GM12878 (cell line): ENCODE measurements around the gene ZNF652. TPM values are rescaled to one million over a fixed set of nuclear protein-coding genes. Genes with fewer than 3 reads are reported as not detected.

Source experiments
- ATAC-seq: fragments of 200-7000 bp; cut with Tn5 transposase; 3 replicates; pipeline ENCODE4 v1.9.1; 2020; ENCODE audit warnings: mild to moderate bottlenecking, moderate library complexity
- BruUV-seq: library from RNA; stranded (reverse); fragments of 400-500 nt; replicated peaks from 2 replicates; lab custom pipeline; 2021; lab: Mats Ljungman, UMichigan
- CTCF ChIA-PET: fragments of 300-600 bp; sonication (Branson Sonifier 250); formaldehyde crosslinking; extraction: SDS; loops from one replicate; lab custom pipeline; 2021; ENCODE audit warnings: inconsistent platforms; lab: Yijun Ruan, JAX
- POLR2A ChIA-PET: fragments of 350-600 bp; formaldehyde crosslinking; extraction: SDS; loops from one replicate; lab custom pipeline; 2021; ENCODE audit warnings: inconsistent platforms; lab: Charles Lee
- RAD21 ChIA-PET: fragments of 300-600 bp; sonication (Branson Sonifier 250); formaldehyde crosslinking; loops from one replicate; lab custom pipeline; 2023; ENCODE audit warnings: antibody characterized with exemption; ENCODE audit not compliant: unreplicated experiment; lab: Charles Lee
- SMC1A ChIA-PET: fragments of 300-600 bp; sonication (Branson Sonifier 250); formaldehyde crosslinking; loops from one replicate; lab custom pipeline; 2023; ENCODE audit not compliant: unreplicated experiment, uncharacterized antibody; lab: Charles Lee
- DNase-seq: peaks from one replicate; pipeline ENCODE4 v3.0.0-alpha.2; 2011; ENCODE audit warnings: low read depth, low spot score
- FAIRE-seq: peaks from 3 replicates; lab custom pipeline; 2011; peaks lifted over from hg19 to GRCh38; lab: Jason Lieb, UNC
- H2AFZ ChIP-seq: 2 replicates; pipeline ENCODE4 v1.6.0; 2011; ENCODE audit warnings: low read depth, low read length, control low read depth; ENCODE audit not compliant: control insufficient read depth
- H3K27ac ChIP-seq: 2 replicates; pipeline ENCODE4 v1.5.1; 2011; ENCODE audit warnings: control low read depth; ENCODE audit not compliant: control insufficient read depth, insufficient read depth
- H3K27me3 ChIP-seq, 2 experiments: replicated peaks in 1 of 2; 2 replicates each; pipeline versions ENCODE4 v1.6.0 to v1.6.1; 2011; ENCODE audit warnings: low read length in 1 of 2; ENCODE audit not compliant: control insufficient read depth in 2 of 2, insufficient read depth in 2 of 2
- H3K36me3 ChIP-seq, 2 experiments: 2 replicates each; pipeline ENCODE4 v1.5.1; 2011; ENCODE audit warnings: low read length in 1 of 2; ENCODE audit not compliant: control insufficient read depth in 2 of 2, insufficient read depth in 2 of 2
- H3K4me1 ChIP-seq: 2 replicates; pipeline ENCODE4 v1.6.1; 2011; ENCODE audit warnings: mild to moderate bottlenecking, low read length, moderate library complexity, mixed read lengths; ENCODE audit not compliant: control insufficient read depth, insufficient read depth
- H3K4me2 ChIP-seq: 2 replicates; pipeline ENCODE4 v1.6.0; 2011; ENCODE audit warnings: control low read depth; ENCODE audit not compliant: control insufficient read depth, insufficient read depth
- H3K4me3 ChIP-seq: fragments of 200-600 bp; sonication (generic); 2 replicates; pipeline ENCODE4 v1.5.1; 2016
- H3K79me2 ChIP-seq: 2 replicates; pipeline ENCODE4 v1.6.0; 2011; ENCODE audit warnings: low read length; ENCODE audit not compliant: control insufficient read depth, insufficient read depth
- H3K9ac ChIP-seq: 2 replicates; pipeline ENCODE4 v1.8.0; 2011; ENCODE audit warnings: low read length, control low read depth, mixed read lengths; ENCODE audit not compliant: control insufficient read depth, insufficient read depth
- H3K9me3 ChIP-seq: replicated peaks from 3 replicates; pipeline ENCODE4 v1.5.1; 2011; ENCODE audit warnings: mild to moderate bottlenecking, low read length; ENCODE audit not compliant: control insufficient read depth, insufficient read depth
- H4K20me1 ChIP-seq: 2 replicates; pipeline ENCODE4 v1.6.0; 2011; ENCODE audit not compliant: control insufficient read depth, insufficient read depth
- BMI1 ChIP-seq: fragments of 450-650 bp; IDR thresholded peaks from 2 replicates; pipeline ENCODE4 v1.6.1; 2016; ENCODE audit warnings: mild to moderate bottlenecking, moderate library complexity, borderline replicate concordance
- CBFB ChIP-seq: IDR thresholded peaks from 2 replicates; pipeline ENCODE4 v1.6.1; 2016; ENCODE audit warnings: antibody characterized with exemption, low read depth
- CHD2 ChIP-seq: IDR thresholded peaks from 2 replicates; pipeline ENCODE4 v1.6.1; 2011; ENCODE audit warnings: low read depth, low read length, improper control_type of control experiment, borderline replicate concordance
- EZH2 ChIP-seq: IDR thresholded peaks from 2 replicates; pipeline ENCODE4 v1.6.1; 2012; ENCODE audit warnings: low read depth, mild to moderate bottlenecking, control low read depth, inconsistent platforms, low read length, borderline replicate concordance; ENCODE audit not compliant: control insufficient read depth
- MLLT1 ChIP-seq: fragments of 450-650 bp; IDR thresholded peaks from 2 replicates; pipeline ENCODE4 v1.6.1; 2016; ENCODE audit warnings: mild to moderate bottlenecking
- MYB ChIP-seq: fragments of 150-350 bp; IDR thresholded peaks from 2 replicates; pipeline ENCODE4 v1.6.1; 2014; ENCODE audit warnings: mild to moderate bottlenecking, low read depth, low read length, borderline replicate concordance
- RB1 ChIP-seq: fragments of 450-650 bp; formaldehyde crosslinking; IDR thresholded peaks from 2 replicates; pipeline ENCODE4 v1.6.1; 2017; ENCODE audit warnings: mild to moderate bottlenecking, borderline replicate concordance
- RBBP5 ChIP-seq: fragments of 200-600 bp; sonication (generic); conservative IDR thresholded peaks from 2 replicates; pipeline ENCODE4 v1.6.1; 2016
- RELA ChIP-seq: fragments of 450-650 bp; IDR thresholded peaks from 2 replicates; pipeline ENCODE4 v1.8.0; 2014; ENCODE audit warnings: borderline replicate concordance; ENCODE audit not compliant: partially characterized antibody
- SMARCA5 ChIP-seq: fragments of 450-650 bp; IDR thresholded peaks from 2 replicates; pipeline ENCODE4 v1.6.1; 2017; ENCODE audit warnings: mild to moderate bottlenecking
- SUPT20H ChIP-seq: IDR thresholded peaks from 2 replicates; pipeline ENCODE4 v1.6.1; 2011; ENCODE audit warnings: low read depth, mild to moderate bottlenecking, low read length, moderate library complexity, borderline replicate concordance; ENCODE audit not compliant: control insufficient read depth
- ZNF207 ChIP-seq: fragments of 450-650 bp; IDR thresholded peaks from 2 replicates; pipeline ENCODE4 v1.6.1; 2014; ENCODE audit warnings: antibody characterized with exemption, mild to moderate bottlenecking, borderline replicate concordance
- ZNF24 ChIP-seq: fragments of 450-650 bp; IDR thresholded peaks from 2 replicates; pipeline ENCODE4 v1.6.1; 2017; ENCODE audit warnings: antibody characterized with exemption, mild to moderate bottlenecking
- WGBS: methylation state at CpG from one replicate; pipeline ENCODE4 v1.1.6; 2016; ENCODE audit warnings: low lambda C conversion rate; ENCODE audit not compliant: insufficient replicate concordance, insufficient coverage; ENCODE audit errors: missing lambda C conversion rate; 5-methylcytosine and 5-hydroxymethylcytosine counted together
- in situ Hi-C: fragments of 300-500 bp; cut with MboI; formaldehyde crosslinking; loops from 9 replicates; pipeline ENCODE4 v1.14.3; 2018; ENCODE audit warnings: mixed read lengths
- intact Hi-C: fragments of 100-400 bp; cut with micrococcal nuclease; formaldehyde crosslinking; loops from one replicate; pipeline ENCODE4 v1.14.2; 2022; ENCODE audit not compliant: unreplicated experiment
- polyA plus RNA-seq, 11 experiments: library from polyadenylated mRNA; depleted of rRNA in 4 of 11; unstranded in 6 of 11; stranded (reverse) in 5 of 11; fragments of >200 nt; fragmentation: Nextera tagmentation in 4 of 11; fragmentation: Illumina TruSeq in 1 of 11; extraction: Ambion mirVana in 4 of 11; extraction: Trizol in 1 of 11; gene quantifications; 1 replicate in 1 of 11; 2 replicates in 10 of 11; pipeline versions ENCODE4 v1.2.1 to v1.2.3, GENCODE V29; 2011 to 2016; ENCODE audit warnings: inconsistent platforms in 2 of 11, missing spikeins in 2 of 11, low read depth in 1 of 11
- total RNA-seq, 4 experiments: library from RNA; depleted of rRNA in 3 of 4; stranded (reverse); fragments of >200 nt in 3 of 4; fragmentation: Illumina TruSeq in 1 of 4; extraction: Trizol in 1 of 4; gene quantifications; 2 replicates each; pipeline versions ENCODE4 v1.2.1 to v1.2.3, GENCODE V29; 2013 to 2021
- TF ChIP-seq, protein P1 (sequence below): IDR thresholded peaks from 2 replicates; pipeline ENCODE4 v1.6.1; 2012; ENCODE audit warnings: mild to moderate bottlenecking, low read depth, low read length

The ZNF652 gene
- total and polyA plus RNA-seq, 10 of the 15 experiments (the other 5 are each of a cell fraction or from before 2014, with no cell fraction given), result 3.4 to 13.1 (median 8.7) TPM

DNA sequence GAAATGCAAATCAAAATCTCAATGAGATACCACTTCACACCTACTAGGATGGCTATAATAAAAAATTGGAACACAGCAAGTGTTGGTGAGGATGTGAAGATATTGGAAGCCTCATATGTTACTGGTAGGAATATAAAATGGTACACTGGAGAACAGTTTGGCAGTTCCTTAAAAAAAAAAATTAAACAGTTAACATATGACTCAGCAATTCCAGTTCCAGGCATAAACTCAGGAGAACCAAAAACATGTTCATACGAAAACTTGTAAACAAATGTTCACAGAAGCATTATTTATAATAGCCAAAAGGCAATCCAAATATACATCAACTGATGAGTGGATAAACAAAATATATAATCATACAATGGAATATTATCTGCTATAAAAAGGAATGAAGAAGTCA, 28.2 kb downstream of the ZNF652 start:
- ATAC-seq, result no peak
- RAD21 ChIA-PET, result no interaction called here
- POLR2A ChIA-PET, result no interaction called here

More for the DNA sequence above, 28.2 kb downstream of the ZNF652 start:
- ChIA-PET SMC1A (interaction anchor here (1.0 kb wide), 1 partner anchor 16 kb away, joined by 3 read pairs; no protein-coding TSS in a partner anchor), CTCF (no interaction called here)
- H3K9me3 ChIP-seq, result no peaks in the 10 kb centered on the region
- peaks cover 3% of the 10 kb centered on the region for H3K4me1 ChIP-seq
- H3K79me2 ChIP-seq, result peaks cover 25% of the 10 kb centered on the region
- BruUV-seq, result no TSS peak
- DNase-seq, result no peak
- no peak overlapping the region for H3K4me2 ChIP-seq
- H2AFZ ChIP-seq, result no peak overlapping the region
- H3K36me3 ChIP-seq, result no peaks in the 10 kb centered on the region
- 100% methylated on average over 1 of the region's 1 CpG for WGBS
- H3K27me3 ChIP-seq, result no peaks in the 10 kb centered on the region
- no peak for FAIRE-seq
- intact Hi-C loops (no loop called here), in situ Hi-C loops (no loop called here)
- H3K27ac ChIP-seq, result no peak overlapping the region
- no peak overlapping the region for H3K4me3 ChIP-seq
- TF ChIP-seq SMARCA5, result no peak
- TF ChIP-seq CBFB, result no peak
- TF ChIP-seq RELA, result no peak
- no peak for TF ChIP-seq RB1
- no peak for TF ChIP-seq SUPT20H
- TF ChIP-seq, protein P1, sequence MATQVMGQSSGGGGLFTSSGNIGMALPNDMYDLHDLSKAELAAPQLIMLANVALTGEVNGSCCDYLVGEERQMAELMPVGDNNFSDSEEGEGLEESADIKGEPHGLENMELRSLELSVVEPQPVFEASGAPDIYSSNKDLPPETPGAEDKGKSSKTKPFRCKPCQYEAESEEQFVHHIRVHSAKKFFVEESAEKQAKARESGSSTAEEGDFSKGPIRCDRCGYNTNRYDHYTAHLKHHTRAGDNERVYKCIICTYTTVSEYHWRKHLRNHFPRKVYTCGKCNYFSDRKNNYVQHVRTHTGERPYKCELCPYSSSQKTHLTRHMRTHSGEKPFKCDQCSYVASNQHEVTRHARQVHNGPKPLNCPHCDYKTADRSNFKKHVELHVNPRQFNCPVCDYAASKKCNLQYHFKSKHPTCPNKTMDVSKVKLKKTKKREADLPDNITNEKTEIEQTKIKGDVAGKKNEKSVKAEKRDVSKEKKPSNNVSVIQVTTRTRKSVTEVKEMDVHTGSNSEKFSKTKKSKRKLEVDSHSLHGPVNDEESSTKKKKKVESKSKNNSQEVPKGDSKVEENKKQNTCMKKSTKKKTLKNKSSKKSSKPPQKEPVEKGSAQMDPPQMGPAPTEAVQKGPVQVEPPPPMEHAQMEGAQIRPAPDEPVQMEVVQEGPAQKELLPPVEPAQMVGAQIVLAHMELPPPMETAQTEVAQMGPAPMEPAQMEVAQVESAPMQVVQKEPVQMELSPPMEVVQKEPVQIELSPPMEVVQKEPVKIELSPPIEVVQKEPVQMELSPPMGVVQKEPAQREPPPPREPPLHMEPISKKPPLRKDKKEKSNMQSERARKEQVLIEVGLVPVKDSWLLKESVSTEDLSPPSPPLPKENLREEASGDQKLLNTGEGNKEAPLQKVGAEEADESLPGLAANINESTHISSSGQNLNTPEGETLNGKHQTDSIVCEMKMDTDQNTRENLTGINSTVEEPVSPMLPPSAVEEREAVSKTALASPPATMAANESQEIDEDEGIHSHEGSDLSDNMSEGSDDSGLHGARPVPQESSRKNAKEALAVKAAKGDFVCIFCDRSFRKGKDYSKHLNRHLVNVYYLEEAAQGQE, result no peak
- no peak for TF ChIP-seq CHD2
- TF ChIP-seq MLLT1, result no peak
- TF ChIP-seq ZNF24, result no peak
- TF ChIP-seq BMI1, result no peak
- no peak for TF ChIP-seq RBBP5
- TF ChIP-seq ZNF207, result no peak
- no peak for TF ChIP-seq MYB
- TF ChIP-seq EZH2, result no peak
- no peak overlapping the region for H3K9ac ChIP-seq
- H4K20me1 ChIP-seq, result no peaks in the 10 kb centered on the region
